HepG2 (cell line): Measurements from ENCODE around the gene H1-8. TPM values are rescaled to one million over a fixed set of nuclear protein-coding genes. Genes with fewer than 3 reads are reported as not detected.
A peak's percentile ranks its signal among the peaks of the same experiment; 100 is the strongest.

Experiments
- CREM ChIP-seq, 2 experiments: sonication (generic) in 1 of 2; formaldehyde crosslinking in 1 of 2; IDR thresholded peaks; 2 replicates each; pipeline versions ENCODE4 v1.4.0 to v1.6.1; 2016 to 2020; ENCODE audit warnings: antibody characterized with exemption in 1 of 2, mild to moderate bottlenecking in 1 of 2, missing genetic modification reagents in 1 of 2
- GTF2F1 ChIP-seq: fragments of 150-350 bp; IDR thresholded peaks from 2 replicates; pipeline ENCODE4 v1.6.1; 2014; ENCODE audit warnings: low read length
- HIC2 ChIP-seq: sonication (generic); formaldehyde crosslinking; IDR thresholded peaks from 2 replicates; pipeline ENCODE4 v1.9.0; 2022; ENCODE audit warnings: low read depth, missing genetic modification reagents
- HMG20B ChIP-seq: conservative IDR thresholded peaks from 2 replicates; pipeline ENCODE4 v1.6.1; 2016; ENCODE audit warnings: missing genetic modification reagents, missing compliant biosample characterization
- MAFK ChIP-seq, 2 experiments: IDR thresholded peaks in 1 of 2; conservative IDR thresholded peaks in 1 of 2; 2 replicates each; pipeline ENCODE4 v1.6.1; 2011; ENCODE audit warnings: improper control_type of control experiment in 2 of 2, low read length in 2 of 2
- MEIS2 ChIP-seq: sonication (generic); formaldehyde crosslinking; IDR thresholded peaks from 2 replicates; pipeline ENCODE4 v1.9.0; 2021; ENCODE audit warnings: mild to moderate bottlenecking, missing genetic modification reagents
- NFATC3 ChIP-seq: sonication (generic); formaldehyde crosslinking; IDR thresholded peaks from 2 replicates; pipeline ENCODE4 v1.5.1; 2020; ENCODE audit warnings: mild to moderate bottlenecking, missing genetic modification reagents
- PCBP1 ChIP-seq: fragments of 200-400 bp; formaldehyde crosslinking; IDR thresholded peaks from 2 replicates; pipeline ENCODE4 v1.6.1; 2017; ENCODE audit warnings: mild to moderate bottlenecking, low read depth, low read length, borderline replicate concordance
- SMARCC2 ChIP-seq: fragments of 450-650 bp; IDR thresholded peaks from 2 replicates; pipeline ENCODE4 v1.6.1; 2017; ENCODE audit warnings: antibody characterized with exemption, mild to moderate bottlenecking
- SMC3 ChIP-seq: IDR thresholded peaks from 2 replicates; pipeline ENCODE4 v1.6.1; 2011; ENCODE audit warnings: low read length, improper control_type of control experiment
- SP140L ChIP-seq: sonication (generic); formaldehyde crosslinking; IDR thresholded peaks from 2 replicates; pipeline ENCODE4 v1.4.0; 2020; ENCODE audit warnings: missing genetic modification reagents, borderline replicate concordance
- SRY ChIP-seq: sonication (generic); formaldehyde crosslinking; IDR thresholded peaks from 2 replicates; pipeline ENCODE4 v1.8.0; 2022; ENCODE audit warnings: mild to moderate bottlenecking, missing genetic modification reagents
- TCF12 ChIP-seq, 2 experiments: fragments of 450-650 bp in 1 of 2; sonication (generic) in 1 of 2; formaldehyde crosslinking in 1 of 2; IDR thresholded peaks; 2 replicates each; pipeline versions ENCODE4 v1.6.1 to v1.8.0; 2017 to 2022; ENCODE audit warnings: antibody characterized with exemption in 1 of 2, mild to moderate bottlenecking in 1 of 2, missing genetic modification reagents in 1 of 2, moderate library complexity in 1 of 2
- ZBTB10 ChIP-seq: sonication (generic); formaldehyde crosslinking; IDR thresholded peaks from 2 replicates; pipeline ENCODE4 v1.4.0; 2020; ENCODE audit warnings: missing genetic modification reagents, borderline replicate concordance
- ZMYM2 ChIP-seq: sonication (generic); formaldehyde crosslinking; IDR thresholded peaks from 2 replicates; pipeline ENCODE4 v1.8.0; 2022; ENCODE audit warnings: mild to moderate bottlenecking, missing genetic modification reagents
- ZNF10 ChIP-seq: sonication (generic); formaldehyde crosslinking; IDR thresholded peaks from 2 replicates; pipeline ENCODE4 v1.4.0; 2020; ENCODE audit warnings: mild to moderate bottlenecking, low read depth, missing genetic modification reagents, borderline replicate concordance
- ZNF224 ChIP-seq: sonication (generic); formaldehyde crosslinking; IDR thresholded peaks from 2 replicates; pipeline ENCODE4 v1.5.0; 2020; ENCODE audit warnings: mild to moderate bottlenecking, missing genetic modification reagents
- ZNF292 ChIP-seq: sonication (generic); formaldehyde crosslinking; IDR thresholded peaks from 2 replicates; pipeline ENCODE4 v1.8.1; 2022; ENCODE audit warnings: mild to moderate bottlenecking, low read depth, missing genetic modification reagents, borderline replicate concordance
- ZNF33B ChIP-seq: sonication (generic); formaldehyde crosslinking; IDR thresholded peaks from 2 replicates; pipeline ENCODE4 v1.5.1; 2020; ENCODE audit warnings: mild to moderate bottlenecking, missing genetic modification reagents
- ZNF354B ChIP-seq: sonication (generic); formaldehyde crosslinking; IDR thresholded peaks from 2 replicates; pipeline ENCODE4 v1.8.0; 2022; ENCODE audit warnings: mild to moderate bottlenecking, missing genetic modification reagents
- ZNF468 ChIP-seq: sonication (generic); formaldehyde crosslinking; IDR thresholded peaks from 2 replicates; pipeline ENCODE4 v1.8.0; 2022; ENCODE audit warnings: mild to moderate bottlenecking, moderate library complexity, missing genetic modification reagents
- ZNF597 ChIP-seq: sonication (generic); formaldehyde crosslinking; IDR thresholded peaks from 2 replicates; pipeline ENCODE4 v1.5.0; 2020; ENCODE audit warnings: missing genetic modification reagents
- ZNF740 ChIP-seq: sonication (generic); formaldehyde crosslinking; IDR thresholded peaks from 2 replicates; pipeline ENCODE4 v1.4.0; 2020; ENCODE audit warnings: missing genetic modification reagents
- polyA plus RNA-seq, 8 experiments: library from polyadenylated mRNA; depleted of rRNA in 3 of 8; stranded (reverse) in 7 of 8; unstranded in 1 of 8; fragments of >200 nt; fragmentation: Illumina TruSeq in 4 of 8; extraction: Trizol in 4 of 8; gene quantifications; 2 replicates each; pipeline versions ENCODE4 v1.2.1 to v1.2.3, GENCODE V29; 2011 to 2016; ENCODE audit warnings: low read depth in 4 of 8, missing spikeins in 1 of 8, mixed read lengths in 1 of 8; ENCODE audit not compliant: insufficient read depth in 1 of 8
- total RNA-seq, 5 experiments: library from RNA; depleted of rRNA; stranded (reverse); fragments of >200 nt; fragmentation: Illumina TruSeq; extraction: Trizol; gene quantifications; 2 replicates each; pipeline ENCODE4 v1.2.3, GENCODE V29; 2016; ENCODE audit warnings: low read depth in 1 of 5
- TF ChIP-seq, protein P1 (sequence below): fragments of 450-650 bp; IDR thresholded peaks from 2 replicates; pipeline ENCODE4 v1.6.1; 2016

H1-8 gene
- total and polyA plus RNA-seq, 2 of the 13 experiments (the other 11 are each of a cell fraction or from before 2014, with no cell fraction given), result 0.08 TPM; not detected in 1

DNA sequence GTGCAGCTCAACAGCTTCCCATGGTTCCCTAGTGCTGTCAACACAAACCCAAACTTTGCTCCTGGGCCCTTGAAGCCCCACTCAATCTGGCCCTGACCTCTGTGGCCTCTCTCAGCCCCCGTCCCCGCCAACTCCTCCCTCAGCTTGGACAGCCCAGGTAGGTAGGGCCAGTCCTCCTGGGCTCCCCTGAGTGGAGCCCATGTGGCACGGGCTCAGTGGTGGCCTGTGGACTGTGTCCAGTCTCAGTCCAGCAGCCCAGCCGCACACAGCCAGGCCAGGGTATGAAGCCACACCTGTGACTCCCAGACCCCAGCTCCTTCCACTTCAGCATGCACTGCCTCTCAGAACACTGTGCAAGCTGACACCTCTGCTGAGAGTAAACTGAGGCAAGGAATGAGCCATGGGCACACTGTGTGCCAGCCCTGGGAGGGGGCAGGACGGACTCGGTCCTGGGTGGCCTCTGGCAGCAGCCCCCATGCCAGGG is 52.0 kb downstream of the H1-8 start (continued):
- TF ChIP-seq HMG20B (CRISPR knock-in tag) (peak; percentile 57), SMARCC2 (no peak), ZNF10 (no peak), ZMYM2 (no peak), HIC2 (peak; percentile 94), ZNF354B (CRISPR knock-in tag) (no peak; the same call in 1 of the 2 replicates), CREM (IDR thresholded peaks at IDR 0.05) (peak; percentile 66; the same call in 1 of the 2 replicates), CREM (CRISPR knock-in tag; IDR thresholded peaks at IDR 0.05) (no peak), SMC3 (no peak), ZBTB10 (CRISPR knock-in tag) (peak; percentile 71; the same call in 1 of the 2 replicates), NFATC3 (CRISPR knock-in tag) (no peak), MAFK (conservative IDR thresholded peaks at IDR 0.05 in 1 of 2, IDR thresholded peaks at IDR 0.05 in 1 of 2; ENCODE audit: low read length in 2 of 2) (no peak), ZNF292 (CRISPR knock-in tag) (peak; percentile 65), TCF12 (IDR thresholded peaks at IDR 0.05) (no peak), TCF12 (CRISPR knock-in tag; IDR thresholded peaks at IDR 0.05) (peak; percentile 56; the same call in 1 of the 2 replicates), ZNF468 (CRISPR knock-in tag) (no peak), GTF2F1 (no peak), PCBP1 (no peak), MEIS2 (CRISPR knock-in tag) (peak; percentile 73), ZNF740 (CRISPR knock-in tag) (no peak), ZNF33B (no peak), ZNF224 (CRISPR knock-in tag) (no peak), ZNF597 (CRISPR knock-in tag) (no peak), SP140L (CRISPR knock-in tag) (no peak), SRY (CRISPR knock-in tag) (no peak)
- TF ChIP-seq, protein P1, sequence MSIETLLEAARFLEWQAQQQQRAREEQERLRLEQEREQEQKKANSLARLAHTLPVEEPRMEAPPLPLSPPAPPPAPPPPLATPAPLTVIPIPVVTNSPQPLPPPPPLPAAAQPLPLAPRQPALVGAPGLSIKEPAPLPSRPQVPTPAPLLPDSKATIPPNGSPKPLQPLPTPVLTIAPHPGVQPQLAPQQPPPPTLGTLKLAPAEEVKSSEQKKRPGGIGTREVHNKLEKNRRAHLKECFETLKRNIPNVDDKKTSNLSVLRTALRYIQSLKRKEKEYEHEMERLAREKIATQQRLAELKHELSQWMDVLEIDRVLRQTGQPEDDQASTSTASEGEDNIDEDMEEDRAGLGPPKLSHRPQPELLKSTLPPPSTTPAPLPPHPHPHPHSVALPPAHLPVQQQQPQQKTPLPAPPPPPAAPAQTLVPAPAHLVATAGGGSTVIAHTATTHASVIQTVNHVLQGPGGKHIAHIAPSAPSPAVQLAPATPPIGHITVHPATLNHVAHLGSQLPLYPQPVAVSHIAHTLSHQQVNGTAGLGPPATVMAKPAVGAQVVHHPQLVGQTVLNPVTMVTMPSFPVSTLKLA, result no peak
